ENCODE results near the gene NR0B2.
A peak's percentile ranks its signal among the peaks of the same experiment; 100 is the strongest.
"Not testable (repeated sequence)": the region's sequence is repeated elsewhere in the genome, so short reads cannot be mapped to it uniquely, and the experiment has no call there.

NR0B2 gene

GRCh38 chr1:26874896-26875295, 38.9 kb downstream of the NR0B2 start:
- no peak overlapping the region for H3K4me3 ChIP-seq (ENCODE audit: low read length)
- TF ChIP-seq CTCF (conservative IDR thresholded peaks at IDR 0.05; ENCODE audit: low read length) = no peak
- no peak for DNase-seq (ENCODE audit: low read depth)

- H3K4me3 ChIP-seq (ENCODE audit: low read length); DNase-seq (ENCODE audit: low read depth): not testable (repeated sequence)
Observed at GRCh38 chr1:26873097-26873496, 40.7 kb downstream of the NR0B2 start.

- no peak for TF ChIP-seq CTCF (conservative IDR thresholded peaks at IDR 0.05; ENCODE audit: low read length)
- DNase-seq (ENCODE audit: low read depth) = peak; percentile 99
- peak overlapping the region; percentile 76 for H3K4me3 ChIP-seq (ENCODE audit: low read length)
Observed at GRCh38 chr1:26864610-26865480, 48.9 kb downstream of the NR0B2 start.

- no peak overlapping the region for H3K4me3 ChIP-seq (ENCODE audit: low read length)
- no peak for DNase-seq (ENCODE audit: low read depth)
- TF ChIP-seq CTCF (conservative IDR thresholded peaks at IDR 0.05; ENCODE audit: low read length) = no peak
Observed at GRCh38 chr1:26863685-26864077, 50.1 kb downstream of the NR0B2 start.

GRCh38 chr1:26862781-26863684, 50.7 kb downstream of the NR0B2 start, which contains the start of gene SFN:
TSS of gene SFN (plus strand) at chr1:26863149. CDS start at chr1:26863213, 64 bp downstream.
- TF ChIP-seq CTCF (conservative IDR thresholded peaks at IDR 0.05; ENCODE audit: low read length) = 0 out of 2 replicates have a peak, but pooled peaks have one; percentile 10
- peak within 1 kb of the TSS; percentile 76 for H3K4me3 ChIP-seq (ENCODE audit: low read length)
- DNase-seq (ENCODE audit: low read depth) = no peak

- TF ChIP-seq CTCF (conservative IDR thresholded peaks at IDR 0.05; ENCODE audit: low read length) = no peak
- no peak overlapping the region for H3K4me3 ChIP-seq (ENCODE audit: low read length)
- no peak for DNase-seq (ENCODE audit: low read depth)
Observed at GRCh38 chr1:26861889-26862378, 51.8 kb downstream of the NR0B2 start.
